ENCODE data around the gene HSPD1.

Gene HSPD1

DNA sequence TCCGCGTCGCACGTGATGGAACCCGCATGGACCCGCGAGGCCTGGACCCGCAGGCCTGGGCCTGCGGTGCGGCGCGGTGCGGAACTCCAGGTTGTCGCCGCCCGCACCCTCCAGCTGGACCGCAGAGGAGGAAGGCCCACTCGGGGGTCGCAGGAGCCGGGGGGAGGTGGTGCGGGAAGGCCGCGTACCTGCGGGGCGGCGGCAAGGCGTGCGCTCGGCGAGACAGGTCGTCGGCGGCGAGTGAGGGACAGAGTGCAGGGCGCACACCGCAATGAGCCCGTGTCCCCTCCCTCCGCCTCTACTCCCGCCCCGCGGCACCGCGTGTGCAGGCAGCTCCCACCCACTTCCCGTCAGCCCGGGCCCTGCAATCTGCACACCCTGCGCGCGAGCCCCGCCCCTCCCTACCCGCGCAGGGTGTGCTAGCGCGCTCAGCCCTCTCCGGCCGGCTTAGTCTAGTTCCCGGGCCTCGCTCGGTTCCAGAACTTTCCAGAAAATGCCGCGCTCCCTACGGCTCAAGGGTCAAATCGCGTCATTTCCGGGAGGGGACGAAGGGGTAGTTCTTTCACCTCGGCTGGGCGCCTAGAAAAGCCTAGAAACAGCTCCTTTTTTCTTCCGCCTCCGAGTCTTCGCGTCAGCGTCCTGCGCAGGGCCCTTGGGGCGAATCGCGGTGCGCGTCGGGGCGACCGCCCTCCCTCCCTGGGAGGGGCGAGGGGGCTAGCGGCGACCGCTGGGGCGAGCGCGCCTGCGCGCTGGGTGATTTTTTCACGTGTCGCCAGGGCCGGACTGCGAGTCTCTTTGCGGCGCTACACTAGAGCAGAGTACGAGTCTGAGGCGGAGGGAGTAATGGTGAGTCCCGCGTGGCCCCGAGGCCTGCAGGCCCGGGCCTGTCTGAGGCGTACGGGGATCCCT, at the start of gene HSPD1, which contains the start of gene HSPE1:
HSPD1 (minus strand) TSS at position 247 of the 909 bp plus-strand sequence. CDS start 992 bp downstream, outside the sequence.
HSPE1 (plus strand) TSS at position 786 of the 909 bp plus-strand sequence; CDS start at position 844, 58 bp downstream.
- FAIRE-seq (no peak), DNase-seq (ENCODE audit: insufficient read length, low spot score) (peak; percentile 78)
- no peak for TF ChIP-seq CTCF (IDR thresholded peaks at IDR 0.05; ENCODE audit: insufficient read depth, missing control alignments)

- no peak for FAIRE-seq
- TF ChIP-seq CTCF (IDR thresholded peaks at IDR 0.05; ENCODE audit: insufficient read depth, missing control alignments): no peak
- DNase-seq (ENCODE audit: insufficient read length, low spot score): no peak
Measured at GRCh38 chr2:197548582-197548981, 48.9 kb upstream of the HSPD1 start.

- no peak for DNase-seq (ENCODE audit: insufficient read length, low spot score)
- FAIRE-seq: no peak
- no peak for TF ChIP-seq CTCF (IDR thresholded peaks at IDR 0.05; ENCODE audit: insufficient read depth, missing control alignments)
Measured at GRCh38 chr2:197547163-197547900, 47.7 kb upstream of the HSPD1 start.

DNA sequence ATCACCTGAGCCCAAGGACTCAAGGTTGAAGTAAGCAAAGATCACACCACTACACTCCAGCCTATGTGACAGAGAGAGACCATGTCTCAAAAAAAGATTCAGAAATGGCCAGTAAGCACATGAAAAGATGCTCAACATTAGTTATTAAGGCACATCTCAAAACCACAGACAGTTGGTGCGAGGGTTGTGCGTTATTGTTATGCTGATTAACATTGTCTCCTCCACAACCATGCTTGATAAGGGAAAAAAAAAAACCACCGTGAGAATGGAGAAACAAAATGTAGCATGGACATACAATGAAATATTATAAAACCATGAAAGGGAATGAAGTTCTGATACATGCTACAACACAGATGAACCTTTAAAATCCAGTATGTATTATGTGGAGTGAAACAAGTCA, 43.6 kb upstream of the HSPD1 start:
- FAIRE-seq: peak; percentile 56
- TF ChIP-seq CTCF (IDR thresholded peaks at IDR 0.05; ENCODE audit: insufficient read depth, missing control alignments): no peak

DNA sequence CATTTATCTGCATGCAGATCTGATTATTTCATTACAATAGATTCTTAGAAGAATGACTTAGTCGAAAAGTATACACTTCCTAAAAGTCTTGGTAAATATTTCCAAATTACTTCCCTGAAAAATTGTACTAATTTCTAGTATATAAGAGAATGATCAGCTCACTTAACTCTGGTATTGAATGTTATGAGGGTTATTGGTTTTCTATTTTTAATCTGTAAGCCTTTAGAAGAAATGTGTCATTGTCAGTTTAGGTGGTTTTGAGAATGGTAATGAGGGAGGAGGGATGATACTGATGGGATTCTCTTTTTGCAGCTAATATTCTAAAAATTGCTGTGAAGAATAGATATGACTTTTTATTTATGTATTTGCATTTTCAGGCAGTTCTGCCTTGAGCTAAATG, 40.1 kb upstream of the HSPD1 start:
- FAIRE-seq: no peak

More for the DNA sequence above, 43.6 kb upstream of the HSPD1 start:
- DNase-seq (ENCODE audit: insufficient read length, low spot score): no peak

GRCh38 chr2:197538412-197538811, 38.8 kb upstream of the HSPD1 start:
- DNase-seq (ENCODE audit: insufficient read length, low spot score): no peak
- no peak for TF ChIP-seq CTCF (IDR thresholded peaks at IDR 0.05; ENCODE audit: insufficient read depth, missing control alignments)
- FAIRE-seq: no peak

More for the DNA sequence above, 40.1 kb upstream of the HSPD1 start:
- DNase-seq (ENCODE audit: insufficient read length, low spot score): no peak
- no peak for TF ChIP-seq CTCF (IDR thresholded peaks at IDR 0.05; ENCODE audit: insufficient read depth, missing control alignments)
